Neutrophil (primary cell): ENCODE data around the gene LEKR1.

Source experiments
- H3K27ac ChIP-seq: fragments of 200-600 bp; sonication (generic); 2 replicates; pipeline ENCODE4 v1.5.1; 2016; ENCODE audit warnings: mild to moderate bottlenecking, moderate library complexity
- H3K27me3 ChIP-seq: fragments of 200-600 bp; sonication (generic); 2 replicates; pipeline ENCODE4 v1.6.0; 2016; ENCODE audit warnings: mild to moderate bottlenecking
- H3K36me3 ChIP-seq: fragments of 200-600 bp; sonication (generic); 2 replicates; pipeline ENCODE4 v1.5.1; 2017
- H3K4me1 ChIP-seq, 2 experiments: fragments of 200-600 bp in 1 of 2; sonication (generic) in 1 of 2; 1 replicate in 1 of 2; 2 replicates in 1 of 2; pipeline versions ENCODE4 v1.5.1 to v1.6.1; 2013 to 2016; ENCODE audit warnings: low read depth in 1 of 2, low read length in 1 of 2, mild to moderate bottlenecking in 1 of 2, moderate library complexity in 1 of 2; ENCODE audit not compliant: control insufficient read depth in 1 of 2, insufficient read depth in 1 of 2
- H3K4me3 ChIP-seq, 2 experiments: fragments of 200-600 bp in 1 of 2; sonication (generic) in 1 of 2; 1 replicate in 1 of 2; 2 replicates in 1 of 2; pipeline ENCODE4 v1.5.1; 2013 to 2016; ENCODE audit warnings: low read depth in 1 of 2, low read length in 1 of 2, mild to moderate bottlenecking in 1 of 2, moderate library complexity in 1 of 2
- H3K9me3 ChIP-seq: fragments of 200-600 bp; sonication (generic); 2 replicates; pipeline ENCODE4 v1.5.1; 2016
- CTCF ChIP-seq: fragments of 200-600 bp; sonication (generic); IDR thresholded peaks from 2 replicates; pipeline ENCODE4 v1.5.1; 2016; ENCODE audit warnings: antibody characterized with exemption

Gene LEKR1

GRCh38 chr3:157063926-157064325 is 237.8 kb downstream of the LEKR1 start:
- TF ChIP-seq CTCF: no peak
- no peak overlapping the region for H3K27ac ChIP-seq
- H3K36me3 ChIP-seq: no peaks in the 10 kb centered on the region
- H3K9me3 ChIP-seq: no peaks in the 10 kb centered on the region
- peaks cover 19% of the 10 kb centered on the region for H3K27me3 ChIP-seq
- no peaks in the 10 kb centered on the region for H3K4me1 ChIP-seq
- H3K4me3 ChIP-seq: no peak overlapping the region

GRCh38 chr3:157064402-157064801 is 238.2 kb downstream of the LEKR1 start:
- H3K27ac ChIP-seq: no peak overlapping the region
- no peak overlapping the region for H3K4me3 ChIP-seq
- TF ChIP-seq CTCF: no peak
- no peaks in the 10 kb centered on the region for H3K36me3 ChIP-seq
- H3K9me3 ChIP-seq: no peaks in the 10 kb centered on the region
- H3K4me1 ChIP-seq: no peaks in the 10 kb centered on the region
- peaks cover 19% of the 10 kb centered on the region for H3K27me3 ChIP-seq

- Histone ChIP-seq H3K4me3 (no peak overlapping the region), H3K36me3 (no peaks in the 10 kb centered on the region), H3K27me3 (peaks cover 19% of the 10 kb centered on the region), H3K27ac (no peak overlapping the region), H3K4me1 (no peaks in the 10 kb centered on the region), H3K9me3 (no peaks in the 10 kb centered on the region)
- TF ChIP-seq CTCF: no peak
These were observed 239.0 kb downstream of the LEKR1 start for GRCh38 chr3:157065201-157065600.

- H3K4me3 ChIP-seq: no peak overlapping the region
- H3K4me1 ChIP-seq: no peaks in the 10 kb centered on the region
- H3K9me3 ChIP-seq: no peaks in the 10 kb centered on the region
- peaks cover 16% of the 10 kb centered on the region for H3K27me3 ChIP-seq
- no peak overlapping the region for H3K27ac ChIP-seq
- no peak for TF ChIP-seq CTCF
- no peaks in the 10 kb centered on the region for H3K36me3 ChIP-seq
These were observed 240.4 kb downstream of the LEKR1 start for GRCh38 chr3:157066335-157067098.

- peaks cover 13% of the 10 kb centered on the region for H3K27me3 ChIP-seq
- no peaks in the 10 kb centered on the region for H3K36me3 ChIP-seq
- H3K4me1 ChIP-seq: no peaks in the 10 kb centered on the region
- no peak for TF ChIP-seq CTCF
- no peak overlapping the region for H3K27ac ChIP-seq
- no peak overlapping the region for H3K4me3 ChIP-seq
- H3K9me3 ChIP-seq: no peaks in the 10 kb centered on the region
These were observed 241.0 kb downstream of the LEKR1 start for GRCh38 chr3:157067114-157067513.
